Measurements from ENCODE around the gene IL36RN. TPM values are rescaled to one million over a fixed set of nuclear protein-coding genes. Genes with fewer than 3 reads are reported as not detected.

Gene IL36RN
- total and polyA plus RNA-seq, 2 of the 13 experiments (the other 11 are each of a cell fraction or from before 2014, with no cell fraction given) = not detected

- Histone ChIP-seq H3K4me3 (replicated peaks in 1 of 3; ENCODE audit: insufficient read depth in 1 of 3, low read depth in 2 of 3, low read length in 3 of 3) (no peak overlapping the region), H3K9ac (ENCODE audit: insufficient read depth, low read depth, low read length) (no peak overlapping the region), H3K4me2 (ENCODE audit: low read depth, low read length) (no peak overlapping the region), H2AFZ (ENCODE audit: low read length) (no peak overlapping the region), H3K27ac (ENCODE audit: extremely low read length, insufficient read depth, low read length) (no peak overlapping the region), H3K9me3 (ENCODE audit: low read length) (no peaks in the 10 kb centered on the region), H3K36me3 (replicated peaks in 1 of 2; ENCODE audit: control insufficient read depth in 1 of 2, insufficient read depth in 2 of 2, low read length in 2 of 2) (no peaks in the 10 kb centered on the region), H3K27me3 (ENCODE audit: control insufficient read depth in 1 of 2, insufficient read depth in 2 of 2, low read length in 2 of 2) (peaks cover 2 to 17% of the 10 kb centered on the region in 2 experiments; a peak in 3 of 5 replicates), H4K20me1 (ENCODE audit: insufficient read depth, low read length) (no peaks in the 10 kb centered on the region), H3K4me1 (ENCODE audit: insufficient read depth, low read length) (peaks cover 14% of the 10 kb centered on the region; the same call in 1 of the 2 replicates), H3K79me2 (ENCODE audit: insufficient read depth, low read length) (no peaks in the 10 kb centered on the region)
- ChIA-PET CTCF (ENCODE audit: low intra/inter-chr PET ratio, low total read pairs) (no interaction called here), POLR2A (no interaction called here)
- no TSS peak for BruUV-seq (replicated peaks)
- ATAC-seq = no peak
- no peak for TF ChIP-seq ZNF510 (CRISPR knock-in tag; IDR thresholded peaks at IDR 0.05; ENCODE audit: low read depth)
- TF ChIP-seq MEIS1 (CRISPR knock-in tag; IDR thresholded peaks at IDR 0.05; ENCODE audit: borderline replicate concordance) = no peak
- no peak for TF ChIP-seq HOMEZ (CRISPR knock-in tag; IDR thresholded peaks at IDR 0.05; ENCODE audit: low read depth)
- no peak for TF ChIP-seq PAXIP1 (CRISPR knock-in tag; conservative IDR thresholded peaks at IDR 0.05)
- no peak for TF ChIP-seq ONECUT2 (CRISPR knock-in tag; IDR thresholded peaks at IDR 0.05)
- intact Hi-C loops (cut with micrococcal nuclease; ENCODE audit: unreplicated experiment) = no loop called here
- in situ Hi-C loops (cut with HindIII; ENCODE audit: extremely low pct_ligation_motif_present, low pct_unique_long_range_greater_than_20kb) = no loop called here
- DNase-seq (ENCODE audit: low spot score) = no peak
- 9% methylated on average over 3 of the region's 3 CpGs for WGBS (ENCODE audit: low lambda C conversion rate)
- no peak for FAIRE-seq
Measured at GRCh38 chr2:113076954-113077669, 18.1 kb downstream of the IL36RN start.

All from HepG2 (cell line).